Measurements from ENCODE around the gene SUGCT. TPM values are rescaled to one million over a fixed set of nuclear protein-coding genes. Genes with fewer than 3 reads are reported as not detected.

SUGCT gene
- total RNA-seq, 1 experiment from 2014 or later, result 9.9 TPM

DNA sequence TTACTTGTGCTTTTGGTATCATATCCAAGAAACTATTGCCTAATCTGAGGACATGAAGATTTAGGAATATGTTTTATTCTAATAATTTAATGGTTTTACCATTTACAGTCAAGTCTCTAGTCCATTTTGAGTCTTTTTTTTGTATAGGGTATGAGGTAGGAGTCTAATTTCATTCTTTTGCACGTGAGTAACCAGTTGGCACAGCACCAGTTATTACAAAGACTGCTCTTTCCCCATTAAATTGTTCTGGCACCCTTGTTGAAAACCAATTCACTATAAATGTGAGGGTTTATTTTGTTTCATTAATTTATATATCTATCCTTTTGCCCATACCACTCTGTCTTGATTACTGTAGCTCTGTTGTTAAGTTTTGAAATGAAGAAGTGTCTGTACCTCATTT, 381.6 kb downstream of the SUGCT start:
- ChIA-PET CTCF (no interaction called here), POLR2A (no interaction called here)
- Mint-ChIP-seq H3K27ac (ENCODE audit: unreplicated experiment) (no peak overlapping the region), H3K4me3 (ENCODE audit: unreplicated experiment) (no peak overlapping the region), H3K36me3 (ENCODE audit: insufficient read depth, unreplicated experiment) (no peaks in the 10 kb centered on the region), H3K27me3 (ENCODE audit: insufficient read depth, unreplicated experiment) (no peaks in the 10 kb centered on the region), H3K4me1 (ENCODE audit: low read depth, unreplicated experiment) (no peaks in the 10 kb centered on the region), H3K9me3 (ENCODE audit: unreplicated experiment) (no peaks in the 10 kb centered on the region)
- intact Hi-C loops (cut with micrococcal nuclease; ENCODE audit: unreplicated experiment), result no loop called here
- H3K9me3 ChIP-seq, result no peaks in the 10 kb centered on the region
- H3K4me1 ChIP-seq, result no peaks in the 10 kb centered on the region
- H3K4me3 ChIP-seq (ENCODE audit: low read depth, low read length), result no peak overlapping the region
- no TSS peak for BruUV-seq (replicated peaks)
- H3K27me3 ChIP-seq (replicated peaks; ENCODE audit: control insufficient read depth, insufficient read depth, low read length), result no peaks in the 10 kb centered on the region
- TF ChIP-seq, protein P1, sequence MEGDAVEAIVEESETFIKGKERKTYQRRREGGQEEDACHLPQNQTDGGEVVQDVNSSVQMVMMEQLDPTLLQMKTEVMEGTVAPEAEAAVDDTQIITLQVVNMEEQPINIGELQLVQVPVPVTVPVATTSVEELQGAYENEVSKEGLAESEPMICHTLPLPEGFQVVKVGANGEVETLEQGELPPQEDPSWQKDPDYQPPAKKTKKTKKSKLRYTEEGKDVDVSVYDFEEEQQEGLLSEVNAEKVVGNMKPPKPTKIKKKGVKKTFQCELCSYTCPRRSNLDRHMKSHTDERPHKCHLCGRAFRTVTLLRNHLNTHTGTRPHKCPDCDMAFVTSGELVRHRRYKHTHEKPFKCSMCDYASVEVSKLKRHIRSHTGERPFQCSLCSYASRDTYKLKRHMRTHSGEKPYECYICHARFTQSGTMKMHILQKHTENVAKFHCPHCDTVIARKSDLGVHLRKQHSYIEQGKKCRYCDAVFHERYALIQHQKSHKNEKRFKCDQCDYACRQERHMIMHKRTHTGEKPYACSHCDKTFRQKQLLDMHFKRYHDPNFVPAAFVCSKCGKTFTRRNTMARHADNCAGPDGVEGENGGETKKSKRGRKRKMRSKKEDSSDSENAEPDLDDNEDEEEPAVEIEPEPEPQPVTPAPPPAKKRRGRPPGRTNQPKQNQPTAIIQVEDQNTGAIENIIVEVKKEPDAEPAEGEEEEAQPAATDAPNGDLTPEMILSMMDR (IDR thresholded peaks at IDR 0.05; ENCODE audit: insufficient read depth in 1 of 2, low read depth in 1 of 2, low read length in 1 of 2, severe bottlenecking in 1 of 2, unreplicated experiment in 1 of 2), result no peak
- no peaks in the 10 kb centered on the region for H3K36me3 ChIP-seq (ENCODE audit: control insufficient read depth, insufficient read depth, low read length)
- no peak for DNase-seq

DNA sequence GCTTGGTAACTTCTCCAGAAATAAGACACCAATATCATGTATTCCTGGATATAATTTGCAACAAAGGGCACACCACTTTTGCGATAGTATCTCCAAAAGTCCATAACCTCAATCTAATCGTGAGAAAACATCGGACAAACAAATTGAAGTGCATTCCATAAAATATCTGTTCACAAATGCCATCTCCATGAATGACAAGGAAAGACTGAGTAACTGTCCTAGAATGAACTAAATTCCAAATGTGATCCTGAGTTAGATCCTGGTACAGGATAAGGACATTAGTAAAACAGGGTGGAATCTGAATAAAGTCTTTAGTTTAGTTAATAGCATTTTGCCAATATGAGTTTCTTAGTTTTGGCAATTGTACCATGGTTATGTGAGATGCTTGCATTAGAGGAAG, 384.2 kb downstream of the SUGCT start:
- no peak overlapping the region for H3K4me3 Mint-ChIP-seq (ENCODE audit: unreplicated experiment)
- no TSS peak for BruUV-seq (replicated peaks)
- CTCF ChIA-PET, result no interaction called here

DNA sequence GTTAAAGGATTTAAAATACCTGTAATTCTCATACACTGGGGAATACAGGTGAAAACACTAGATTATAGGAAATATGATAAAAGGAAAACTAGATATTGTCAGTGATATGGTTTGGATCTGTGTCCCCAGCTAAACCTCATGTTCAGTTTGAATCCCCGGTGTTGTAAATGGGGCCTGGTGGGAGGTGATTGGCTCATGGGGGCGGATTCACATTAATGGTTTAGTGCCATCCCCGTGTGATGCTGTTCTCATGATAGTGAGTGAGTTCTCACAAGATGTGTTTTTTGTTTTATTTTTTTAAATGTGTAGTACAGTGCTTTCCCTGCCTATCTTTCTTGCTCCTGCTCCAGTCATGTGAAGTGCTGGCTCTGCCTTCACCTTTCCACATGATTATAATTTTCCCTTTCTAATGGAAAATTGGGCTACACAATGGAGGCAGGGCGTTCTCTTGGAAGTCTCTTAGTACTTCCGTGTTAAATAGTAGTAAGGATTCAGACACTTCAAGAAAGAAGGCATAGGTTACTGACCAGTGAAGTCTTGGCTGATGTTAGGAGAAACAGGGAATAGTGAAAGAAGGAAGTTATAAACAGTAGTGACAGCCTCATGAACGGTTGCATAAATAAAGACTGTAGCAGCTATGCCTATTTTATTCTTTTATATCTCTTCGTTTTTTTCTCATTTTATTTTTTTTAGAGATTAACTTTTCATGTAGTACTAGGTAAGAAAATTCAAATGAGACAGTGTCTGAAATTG, 386.4 kb downstream of the SUGCT start:
- no TSS peak for BruUV-seq (replicated peaks)
- Histone ChIP-seq H3K4me3 (ENCODE audit: low read depth, low read length) (no peak overlapping the region), H3K36me3 (ENCODE audit: control insufficient read depth, insufficient read depth, low read length) (no peaks in the 10 kb centered on the region), H3K4me1 (no peaks in the 10 kb centered on the region), H3K27me3 (replicated peaks; ENCODE audit: control insufficient read depth, insufficient read depth, low read length) (no peaks in the 10 kb centered on the region), H3K9me3 (no peaks in the 10 kb centered on the region)
- H3K4me1 Mint-ChIP-seq (ENCODE audit: low read depth, unreplicated experiment), result no peaks in the 10 kb centered on the region
- intact Hi-C loops (cut with micrococcal nuclease; ENCODE audit: unreplicated experiment), result no loop called here
- H3K27ac Mint-ChIP-seq (ENCODE audit: unreplicated experiment), result no peak overlapping the region
- no peak for DNase-seq
- H3K9me3 Mint-ChIP-seq (ENCODE audit: unreplicated experiment), result no peaks in the 10 kb centered on the region
- no peak overlapping the region for H3K4me3 Mint-ChIP-seq (ENCODE audit: unreplicated experiment)
- ChIA-PET POLR2A (no interaction called here), CTCF (no interaction called here)
- TF ChIP-seq, protein P1 (IDR thresholded peaks at IDR 0.05; ENCODE audit: insufficient read depth in 1 of 2, low read depth in 1 of 2, low read length in 1 of 2, severe bottlenecking in 1 of 2, unreplicated experiment in 1 of 2), result no peak
- H3K36me3 Mint-ChIP-seq (ENCODE audit: insufficient read depth, unreplicated experiment), result no peaks in the 10 kb centered on the region
- H3K27me3 Mint-ChIP-seq (ENCODE audit: insufficient read depth, unreplicated experiment), result no peaks in the 10 kb centered on the region

More for the DNA sequence above, 384.2 kb downstream of the SUGCT start:
- Histone ChIP-seq H3K9me3 (no peaks in the 10 kb centered on the region), H3K4me3 (ENCODE audit: low read depth, low read length) (no peak overlapping the region), H3K4me1 (no peaks in the 10 kb centered on the region), H3K27me3 (replicated peaks; ENCODE audit: control insufficient read depth, insufficient read depth, low read length) (no peaks in the 10 kb centered on the region), H3K36me3 (ENCODE audit: control insufficient read depth, insufficient read depth, low read length) (no peaks in the 10 kb centered on the region)
- Mint-ChIP-seq H3K27ac (ENCODE audit: unreplicated experiment) (no peak overlapping the region), H3K9me3 (ENCODE audit: unreplicated experiment) (no peaks in the 10 kb centered on the region), H3K4me1 (ENCODE audit: low read depth, unreplicated experiment) (no peaks in the 10 kb centered on the region), H3K36me3 (ENCODE audit: insufficient read depth, unreplicated experiment) (no peaks in the 10 kb centered on the region), H3K27me3 (ENCODE audit: insufficient read depth, unreplicated experiment) (no peaks in the 10 kb centered on the region)
- DNase-seq, result no peak
- intact Hi-C loops (cut with micrococcal nuclease; ENCODE audit: unreplicated experiment), result no loop called here
- TF ChIP-seq, protein P1 (IDR thresholded peaks at IDR 0.05; ENCODE audit: insufficient read depth in 1 of 2, low read depth in 1 of 2, low read length in 1 of 2, severe bottlenecking in 1 of 2, unreplicated experiment in 1 of 2), result no peak
- POLR2A ChIA-PET, result no interaction called here
